DND-41 (cell line): ENCODE data around the gene CUL4B.

ENCODE experiments used
- EZH2 ChIP-seq: IDR thresholded peaks from 3 replicates; pipeline ENCODE4 v1.6.1; 2012; ENCODE audit warnings: borderline replicate concordance, low read depth, mild to moderate bottlenecking, moderate library complexity, low read length, inconsistent platforms; ENCODE audit not compliant: severe bottlenecking
- TF ChIP-seq, protein P1 (sequence below): IDR thresholded peaks from 2 replicates; pipeline ENCODE4 v1.5.1; 2012; ENCODE audit warnings: borderline replicate concordance, low read length, moderate library complexity, mild to moderate bottlenecking; ENCODE audit not compliant: poor library complexity, severe bottlenecking; ENCODE audit errors: extremely low read depth

DNA sequence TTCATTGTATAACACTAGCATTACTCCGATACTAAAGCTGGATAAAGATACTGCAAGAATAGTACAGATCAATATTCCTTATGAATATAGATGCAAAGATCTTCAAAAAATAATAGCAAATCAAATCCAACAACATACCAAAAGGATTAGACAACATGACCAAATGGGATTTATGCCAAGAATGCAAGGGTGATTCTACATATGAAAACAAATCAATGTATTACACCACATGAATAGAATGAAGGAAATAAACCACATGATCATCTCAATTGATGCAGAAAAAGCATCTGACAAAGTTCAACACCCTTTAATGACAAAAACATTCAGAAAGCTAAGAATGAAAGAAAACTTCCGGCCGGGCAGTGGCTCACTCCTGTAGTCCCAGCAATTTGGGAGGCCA, 42.8 kb downstream of the CUL4B start:
- no peak for TF ChIP-seq EZH2
- TF ChIP-seq, protein P1, sequence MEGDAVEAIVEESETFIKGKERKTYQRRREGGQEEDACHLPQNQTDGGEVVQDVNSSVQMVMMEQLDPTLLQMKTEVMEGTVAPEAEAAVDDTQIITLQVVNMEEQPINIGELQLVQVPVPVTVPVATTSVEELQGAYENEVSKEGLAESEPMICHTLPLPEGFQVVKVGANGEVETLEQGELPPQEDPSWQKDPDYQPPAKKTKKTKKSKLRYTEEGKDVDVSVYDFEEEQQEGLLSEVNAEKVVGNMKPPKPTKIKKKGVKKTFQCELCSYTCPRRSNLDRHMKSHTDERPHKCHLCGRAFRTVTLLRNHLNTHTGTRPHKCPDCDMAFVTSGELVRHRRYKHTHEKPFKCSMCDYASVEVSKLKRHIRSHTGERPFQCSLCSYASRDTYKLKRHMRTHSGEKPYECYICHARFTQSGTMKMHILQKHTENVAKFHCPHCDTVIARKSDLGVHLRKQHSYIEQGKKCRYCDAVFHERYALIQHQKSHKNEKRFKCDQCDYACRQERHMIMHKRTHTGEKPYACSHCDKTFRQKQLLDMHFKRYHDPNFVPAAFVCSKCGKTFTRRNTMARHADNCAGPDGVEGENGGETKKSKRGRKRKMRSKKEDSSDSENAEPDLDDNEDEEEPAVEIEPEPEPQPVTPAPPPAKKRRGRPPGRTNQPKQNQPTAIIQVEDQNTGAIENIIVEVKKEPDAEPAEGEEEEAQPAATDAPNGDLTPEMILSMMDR, result no peak
